H1 (cell line): ENCODE results near the gene GRIPAP1.

ENCODE experiments used
- CTCF ChIP-seq, 3 experiments: IDR thresholded peaks; 1 replicate in 2 of 3; 2 replicates in 1 of 3; pipeline versions ENCODE4 v1.5.1 to v1.6.1; 2011; ENCODE audit warnings: low read length in 3 of 3, mild to moderate bottlenecking in 3 of 3, inconsistent platforms in 2 of 3, low read depth in 1 of 3, moderate library complexity in 1 of 3; ENCODE audit not compliant: insufficient read depth in 1 of 3; ENCODE audit errors: control extremely low read depth in 1 of 3
- EGR1 ChIP-seq: IDR thresholded peaks from 2 replicates; pipeline ENCODE4 v1.6.1; 2011; ENCODE audit warnings: low read depth, low read length, borderline replicate concordance
- HDAC6 ChIP-seq: IDR thresholded peaks from one replicate; pipeline ENCODE4 v1.7.1; 2012; ENCODE audit warnings: low read depth, mild to moderate bottlenecking, inconsistent platforms, low read length, moderate library complexity
- KDM5A ChIP-seq: fragments of 200-600 bp; IDR thresholded peaks from 2 replicates; pipeline ENCODE4 v1.7.1; 2012; ENCODE audit warnings: mild to moderate bottlenecking, low read length, inconsistent platforms, mixed read lengths
- MAFK ChIP-seq: IDR thresholded peaks from 2 replicates; pipeline ENCODE4 v1.6.1; 2012; ENCODE audit warnings: low read depth, mild to moderate bottlenecking, improper control_type of control experiment, low read length
- PHF8 ChIP-seq: fragments of 200-600 bp; sonication (generic); conservative IDR thresholded peaks from 2 replicates; pipeline ENCODE4 v1.7.1; 2012; ENCODE audit warnings: low read depth, mild to moderate bottlenecking, inconsistent platforms, low read length, moderate library complexity
- POLR2A ChIP-seq, 2 experiments: IDR thresholded peaks; 1 replicate in 1 of 2; 2 replicates in 1 of 2; pipeline ENCODE4 v1.6.1; 2011; ENCODE audit warnings: low read depth in 2 of 2, low read length in 2 of 2, mild to moderate bottlenecking in 2 of 2; ENCODE audit errors: control extremely low read depth in 1 of 2
- RAD21 ChIP-seq, 2 experiments: IDR thresholded peaks in 1 of 2; conservative IDR thresholded peaks in 1 of 2; 2 replicates each; pipeline ENCODE4 v1.6.1; 2011; ENCODE audit warnings: low read depth in 2 of 2, low read length in 2 of 2, improper control_type of control experiment in 1 of 2, inconsistent platforms in 1 of 2, mild to moderate bottlenecking in 1 of 2, moderate library complexity in 1 of 2
- SIN3A ChIP-seq, 2 experiments: IDR thresholded peaks in 1 of 2; conservative IDR thresholded peaks in 1 of 2; 2 replicates each; pipeline ENCODE4 v1.6.1; 2011 to 2012; ENCODE audit warnings: low read length in 2 of 2, improper control_type of control experiment in 1 of 2, low read depth in 1 of 2, mild to moderate bottlenecking in 1 of 2
- TCF12 ChIP-seq: IDR thresholded peaks from 2 replicates; pipeline ENCODE4 v1.6.1; 2011; ENCODE audit warnings: low read depth, mild to moderate bottlenecking, low read length
- USF2 ChIP-seq: IDR thresholded peaks from 2 replicates; pipeline ENCODE4 v1.6.1; 2011; ENCODE audit warnings: low read length, improper control_type of control experiment

- no peak for TF ChIP-seq CTCF (IDR thresholded peaks at IDR 0.05; ENCODE audit: control extremely low read depth in 1 of 3, insufficient read depth in 1 of 3, low read depth in 1 of 3, low read length in 3 of 3)
- no peak for TF ChIP-seq POLR2A (IDR thresholded peaks at IDR 0.05; ENCODE audit: control extremely low read depth in 1 of 2, low read depth in 2 of 2, low read length in 2 of 2)
- no peak for TF ChIP-seq KDM5A
- no peak for TF ChIP-seq MAFK
- TF ChIP-seq TCF12 = no peak
- no peak for TF ChIP-seq SIN3A (conservative IDR thresholded peaks at IDR 0.05 in 1 of 2, IDR thresholded peaks at IDR 0.05 in 1 of 2; ENCODE audit: low read depth in 1 of 2, low read length in 2 of 2)
- TF ChIP-seq USF2 = no peak
- no peak for TF ChIP-seq HDAC6
- no peak for TF ChIP-seq RAD21 (IDR thresholded peaks at IDR 0.05 in 1 of 2, conservative IDR thresholded peaks at IDR 0.05 in 1 of 2; ENCODE audit: low read depth in 2 of 2, low read length in 2 of 2)
- no peak for TF ChIP-seq PHF8
- no peak for TF ChIP-seq EGR1
Measured at GRCh38 chrX:48974033-48974432, 28.0 kb downstream of the GRIPAP1 start.
